SIG-M5 treated with dmso at 0.1 percent for 504 hours (cell line): ENCODE measurements around the gene SARDH.

ENCODE experiments used
- DNase-seq: peaks from one replicate; lab custom pipeline; 2025; ENCODE audit not compliant: unreplicated experiment; lab: John Stamatoyannopoulos, UW

Gene SARDH

DNA sequence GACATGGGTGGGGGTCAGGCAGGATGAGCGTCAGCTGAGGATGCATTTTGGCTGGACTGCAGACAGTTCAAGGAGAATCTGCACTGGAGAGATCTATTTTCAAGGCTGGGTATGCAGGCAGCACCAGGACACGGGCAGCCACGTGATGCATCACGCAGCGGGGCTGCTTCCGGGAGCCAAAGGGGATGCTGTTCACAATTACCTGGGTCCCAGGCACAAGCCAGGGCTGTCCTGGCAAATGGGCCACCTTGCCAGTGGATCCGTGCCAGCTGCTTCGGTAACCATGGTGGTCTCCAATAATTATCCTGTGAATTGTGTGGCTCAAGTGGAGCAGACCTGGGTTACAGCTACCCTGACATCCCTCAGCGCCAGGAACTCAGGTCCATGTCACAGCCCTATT, 84.5 kb downstream of the SARDH start:
- no peak for DNase-seq

DNA sequence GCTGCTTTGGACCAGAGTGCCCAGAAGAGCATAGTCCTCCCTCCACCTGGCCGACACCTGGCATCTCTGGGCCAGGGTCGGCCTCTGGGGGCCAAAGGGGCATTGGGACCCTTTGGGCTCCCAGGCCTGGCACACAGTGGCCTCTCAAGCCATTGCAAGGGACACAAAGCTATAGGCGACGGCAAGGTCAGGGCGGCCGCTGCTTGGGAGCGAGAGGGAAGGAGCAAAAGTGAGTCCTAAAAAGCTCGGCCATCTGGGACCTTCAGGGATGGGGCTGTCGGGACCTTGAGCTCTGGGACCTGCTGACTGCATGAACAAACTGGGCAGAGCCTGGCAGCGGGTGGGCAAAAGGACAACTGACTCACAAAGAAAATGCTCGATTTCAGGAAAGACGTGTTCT, 88.1 kb downstream of the SARDH start:
- no peak for DNase-seq

DNA sequence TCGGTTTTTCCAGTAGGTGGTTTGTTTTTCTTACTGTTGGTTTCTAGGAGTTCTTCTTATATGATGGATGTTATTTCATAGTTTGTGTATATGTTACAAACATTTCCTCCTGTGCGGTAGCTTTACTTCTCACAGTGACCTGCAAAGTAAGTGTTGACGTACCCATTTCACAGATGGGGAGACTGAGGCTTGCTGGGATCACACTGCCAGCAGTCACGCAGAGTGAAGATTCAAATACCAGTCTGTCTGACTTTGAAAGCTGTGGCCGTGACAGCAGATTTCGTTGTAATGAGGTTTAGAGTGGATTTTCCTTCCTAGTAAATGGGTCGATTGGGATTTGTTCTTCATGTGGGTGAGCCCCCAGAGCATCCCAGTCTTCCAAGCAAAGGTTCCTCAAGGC, 89.0 kb downstream of the SARDH start:
- no peak for DNase-seq

DNA sequence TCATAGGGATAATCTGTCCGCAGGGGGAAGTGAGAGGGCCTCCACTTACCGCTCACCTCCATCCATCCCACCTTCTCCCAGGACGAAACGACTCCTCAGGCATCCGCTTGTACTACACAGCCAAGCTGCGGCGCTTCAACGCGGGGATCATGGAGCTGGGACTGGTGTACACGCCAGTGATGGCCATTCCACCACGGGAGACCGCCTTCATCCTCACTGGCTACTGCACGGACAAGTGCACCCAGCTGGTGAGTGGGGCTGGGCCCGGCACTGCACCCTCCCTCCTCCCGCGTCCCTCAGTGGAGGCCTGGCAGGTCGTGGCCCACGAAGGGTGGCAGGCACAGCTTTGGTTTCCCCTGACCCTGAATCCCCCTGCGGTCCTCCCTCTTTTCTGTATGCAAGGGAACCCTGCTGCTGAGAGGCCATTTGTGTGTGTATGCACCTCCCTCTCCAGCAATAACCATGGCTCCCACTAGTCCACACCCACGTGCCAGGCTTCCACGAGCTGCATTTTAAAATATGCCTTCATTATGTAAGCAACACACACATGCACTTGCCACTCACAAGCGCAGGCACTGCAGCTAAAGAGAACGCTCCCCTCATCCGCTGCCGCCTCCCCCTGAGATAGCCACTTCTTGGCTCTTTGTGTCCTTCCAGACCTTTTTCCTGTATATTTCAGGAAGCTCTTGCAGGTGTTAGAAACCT, 90.2 kb downstream of the SARDH start:
- DNase-seq: no peak

GRCh38 chr9:133647148-133647547, 91.0 kb downstream of the SARDH start:
- no peak for DNase-seq

- DNase-seq: no peak
Measured at GRCh38 chr9:133645021-133645765, 93.0 kb downstream of the SARDH start.

DNA sequence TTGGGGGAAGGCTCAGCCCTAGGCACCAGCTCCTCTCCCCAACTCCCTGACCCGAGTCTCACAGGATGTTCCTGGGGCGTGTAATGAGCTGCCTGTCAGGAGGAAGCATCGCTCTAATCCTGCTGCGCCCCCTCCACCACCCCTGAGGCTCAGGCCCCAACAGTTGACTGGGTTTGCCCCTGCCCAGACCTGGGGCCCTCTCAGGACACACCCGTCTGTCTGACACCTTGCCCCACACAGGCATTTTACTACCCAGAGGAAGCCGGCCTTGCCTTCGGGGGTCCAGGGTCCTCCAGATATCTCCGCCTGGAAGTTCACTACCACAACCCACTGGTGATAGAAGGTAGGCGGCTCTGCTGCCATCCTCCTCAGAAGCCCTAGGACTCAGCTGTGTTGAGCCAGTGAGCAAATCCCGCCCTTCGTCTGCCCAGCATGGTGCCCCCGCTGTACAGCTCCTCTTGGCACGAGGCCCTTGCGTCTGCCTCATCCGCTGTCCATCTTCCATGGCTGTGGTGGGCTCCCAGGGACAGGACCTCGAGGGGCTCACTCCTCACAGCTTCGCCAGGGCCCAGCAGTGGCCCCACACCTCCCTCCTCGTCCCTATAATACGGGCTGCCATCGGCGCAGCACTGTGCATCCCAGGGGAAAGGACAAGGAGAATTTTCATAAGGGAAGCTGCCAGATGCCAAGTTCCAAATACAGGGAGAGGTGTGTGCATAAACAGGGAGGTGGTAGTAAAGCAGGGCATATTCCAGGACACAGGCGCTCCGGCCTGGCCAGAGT, 94.0 kb downstream of the SARDH start:
- DNase-seq: no peak

- no peak for DNase-seq
Measured at GRCh38 chr9:133643362-133643755, 94.8 kb downstream of the SARDH start.

DNA sequence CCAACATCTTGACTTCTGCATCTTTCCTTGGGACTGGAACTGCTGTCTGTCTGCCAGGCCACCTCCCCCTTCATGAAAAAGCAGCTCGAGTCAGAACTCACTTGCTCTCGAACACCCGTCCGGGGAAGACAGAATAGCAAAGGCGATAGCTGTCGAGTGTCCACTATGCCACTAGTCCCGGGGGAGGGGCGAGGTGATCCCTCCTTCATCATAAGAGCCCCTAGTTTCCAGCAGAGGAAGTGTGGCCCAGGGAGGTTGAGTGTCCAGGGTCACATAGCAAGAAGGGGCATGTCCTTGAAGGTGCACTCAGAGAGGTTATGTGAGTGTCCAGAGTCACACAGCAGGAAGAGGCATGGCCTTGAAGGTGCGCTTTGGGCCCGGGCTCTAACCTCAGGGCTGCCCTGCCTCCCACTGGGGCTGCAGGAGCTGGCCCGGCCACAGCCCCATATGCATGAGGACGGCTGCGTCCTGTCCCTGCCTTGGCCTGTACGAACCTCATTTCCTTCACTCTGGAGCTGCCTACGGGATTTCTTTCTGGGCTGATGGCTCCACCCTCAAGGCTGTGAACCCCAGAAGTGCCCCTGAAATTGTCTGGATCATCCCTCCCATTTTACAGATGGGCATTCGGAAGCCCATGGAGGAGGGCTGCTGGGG, 95.3 kb downstream of the SARDH start:
- DNase-seq: no peak

DNA sequence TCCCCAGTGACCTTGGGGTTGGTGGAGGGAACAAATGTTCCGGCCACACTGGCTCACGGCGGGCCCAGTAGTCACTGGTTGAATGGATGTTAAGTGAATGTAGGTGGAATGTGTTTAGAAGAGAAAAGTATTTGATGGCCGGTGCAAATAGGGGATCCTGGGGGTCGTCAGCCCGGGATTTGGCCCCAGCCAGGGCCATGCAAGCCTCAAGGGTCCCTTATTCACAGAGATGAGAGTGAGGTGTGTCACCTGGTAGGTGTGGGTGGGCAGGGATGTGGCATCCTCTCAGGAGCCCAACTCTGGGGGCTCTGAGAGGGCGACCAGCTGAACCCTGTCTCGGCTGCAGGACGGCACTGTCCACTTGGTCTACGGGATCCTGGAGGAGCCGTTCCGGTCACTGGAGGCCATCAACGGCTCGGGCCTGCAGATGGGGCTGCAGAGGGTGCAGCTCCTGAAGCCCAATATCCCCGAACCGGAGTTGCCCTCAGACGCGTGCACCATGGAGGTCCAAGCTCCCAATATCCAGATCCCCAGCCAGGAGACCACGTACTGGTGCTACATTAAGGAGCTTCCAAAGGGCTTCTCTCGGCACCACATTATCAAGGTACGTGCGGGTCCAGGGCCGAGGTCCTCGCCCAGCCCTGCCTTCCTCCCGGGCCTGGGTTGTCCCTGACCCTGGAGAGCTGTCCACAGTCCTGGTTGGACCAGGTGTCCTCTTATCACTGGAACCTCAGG, 96.1 kb downstream of the SARDH start:
- DNase-seq: no peak

- no peak for DNase-seq
Measured at GRCh38 chr9:133641396-133641655, 96.8 kb downstream of the SARDH start.

- no peak for DNase-seq
Measured at GRCh38 chr9:133640580-133641395, 97.4 kb downstream of the SARDH start.

- no peak for DNase-seq
Measured at GRCh38 chr9:133640160-133640559, 98.0 kb downstream of the SARDH start.

- no peak for DNase-seq
Measured at GRCh38 chr9:133639613-133640012, 98.5 kb downstream of the SARDH start.

GRCh38 chr9:133638711-133639110, 99.4 kb downstream of the SARDH start:
- DNase-seq: no peak

- no peak for DNase-seq
Measured at GRCh38 chr9:133638076-133638475, 100.1 kb downstream of the SARDH start.

GRCh38 chr9:133637451-133638055, 100.6 kb downstream of the SARDH start:
- no peak for DNase-seq

GRCh38 chr9:133636902-133637301, 101.2 kb downstream of the SARDH start:
- DNase-seq: no peak
